Suprapubic skin (tissue), 4 donors: ENCODE results near the gene SPRR1A. TPM values are rescaled to one million over a fixed set of nuclear protein-coding genes. Genes with fewer than 3 reads are reported as not detected.

Experiments used
- DNase-seq, 2 donors: peaks; one replicate each; pipeline ENCODE4 v3.0.0-alpha.2; 2019; ENCODE audit warnings: low spot score in 2 of 2
- H3K27ac ChIP-seq: fragments of 200-600 bp; sonication (generic); one replicate; pipeline ENCODE4 v1.5.1; 2019
- H3K27me3 ChIP-seq: fragments of 200-600 bp; sonication (generic); one replicate; pipeline ENCODE4 v1.5.1; 2019
- H3K36me3 ChIP-seq: fragments of 200-600 bp; sonication (generic); one replicate; pipeline ENCODE4 v1.5.1; 2019
- H3K4me1 ChIP-seq: fragments of 200-600 bp; sonication (generic); one replicate; pipeline ENCODE4 v1.5.1; 2019
- H3K4me3 ChIP-seq: fragments of 200-600 bp; sonication (generic); one replicate; pipeline ENCODE4 v1.5.1; 2019; ENCODE audit warnings: mild to moderate bottlenecking
- H3K9me3 ChIP-seq: fragments of 200-600 bp; sonication (generic); one replicate; pipeline ENCODE4 v1.5.1; 2019
- CTCF ChIP-seq, 2 donors: fragments of 200-600 bp in 1 of 2; fragments of 450-650 bp in 1 of 2; sonication (generic) in 1 of 2; IDR thresholded peaks; one replicate each; pipeline ENCODE4 v1.5.1; 2016 to 2019; ENCODE audit warnings: antibody characterized with exemption in 2 of 2, mild to moderate bottlenecking in 1 of 2, moderate library complexity in 1 of 2
- EP300 ChIP-seq: sonication (generic); formaldehyde crosslinking; IDR thresholded peaks from one replicate; pipeline ENCODE4 v1.6.1; 2017; ENCODE audit warnings: antibody characterized with exemption
- POLR2A ChIP-seq, 2 donors: fragments of 450-650 bp; IDR thresholded peaks; one replicate each; pipeline ENCODE4 v1.6.1; 2017; ENCODE audit warnings: antibody characterized with exemption in 2 of 2, mild to moderate bottlenecking in 2 of 2, moderate library complexity in 2 of 2
- POLR2AphosphoS5 ChIP-seq, 3 donors: sonication (generic); formaldehyde crosslinking; IDR thresholded peaks; one replicate each; pipeline ENCODE4 v1.6.1; 2017; ENCODE audit warnings: antibody characterized with exemption in 3 of 3
- WGBS: methylation state at CpG from one replicate; pipeline ENCODE4 v1.1.5; 2018; 5-methylcytosine and 5-hydroxymethylcytosine counted together
- total RNA-seq, 4 donors: library from RNA; depleted of rRNA; stranded (reverse); fragments of >200 nt; gene quantifications; one replicate each; pipeline ENCODE4 v1.1.0, GENCODE V29; 2016

SPRR1A gene
- total RNA-seq, 4 donors from 2014 or later, result 66.5 TPM; not detected in 3

GRCh38 chr1:152946651-152947256, 37.1 kb upstream of the SPRR1A start, which contains the start of gene SPRR5:
Gene SPRR5 (plus strand): TSS chr1:152947206. CDS start chr1:152948555, 1,349 bp downstream.
- Histone ChIP-seq H3K4me3 (no peak within 1 kb of the TSS), H3K9me3 (no peaks in the 10 kb centered on the region), H3K27ac (no peak within 1 kb of the TSS), H3K27me3 (peaks cover 3% of the 10 kb centered on the region), H3K4me1 (peaks cover 9% of the 10 kb centered on the region), H3K36me3 (no peaks in the 10 kb centered on the region)
- TF ChIP-seq CTCF (IDR thresholded peaks at IDR 0.05) (no peak), EP300 (no peak), POLR2A (IDR thresholded peaks at IDR 0.05) (no peak), POLR2AphosphoS5 (IDR thresholded peaks at IDR 0.05) (no peak)
- peak in 1 of 2 donors; percentile 20 for DNase-seq
- WGBS, result 81% methylated on average over 4 of the region's 4 CpGs

DNA sequence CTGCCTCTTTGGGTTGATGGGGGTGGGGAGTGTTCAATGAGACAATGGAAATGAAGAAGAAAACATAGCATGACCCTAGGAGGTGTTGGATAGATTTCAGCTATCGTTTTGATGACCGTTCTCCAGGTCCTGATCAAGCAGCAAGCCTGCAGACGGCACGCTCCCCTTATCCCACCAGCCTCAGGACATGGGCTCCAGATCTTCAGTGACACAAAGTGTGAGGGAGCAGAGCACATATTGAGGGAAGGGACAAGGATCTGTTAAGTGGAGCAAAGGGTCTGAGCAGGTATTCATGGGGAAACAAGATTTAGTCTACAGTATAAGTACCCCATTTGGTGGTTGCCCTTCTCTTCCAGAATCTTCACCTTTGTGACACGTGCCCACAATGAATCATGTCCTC, 32.2 kb upstream of the SPRR1A start:
- TF ChIP-seq EP300, result no peak
- no peak for TF ChIP-seq POLR2AphosphoS5 (IDR thresholded peaks at IDR 0.05)
- TF ChIP-seq CTCF (IDR thresholded peaks at IDR 0.05), result no peak
- no peak for TF ChIP-seq POLR2A (IDR thresholded peaks at IDR 0.05)
- no peak for DNase-seq
- Histone ChIP-seq H3K9me3 (no peaks in the 10 kb centered on the region), H3K4me1 (peaks cover 16% of the 10 kb centered on the region), H3K27me3 (peaks cover 3% of the 10 kb centered on the region), H3K4me3 (no peak overlapping the region), H3K27ac (no peak overlapping the region), H3K36me3 (no peaks in the 10 kb centered on the region)
- 83% methylated on average over 5 of the region's 5 CpGs for WGBS

DNA sequence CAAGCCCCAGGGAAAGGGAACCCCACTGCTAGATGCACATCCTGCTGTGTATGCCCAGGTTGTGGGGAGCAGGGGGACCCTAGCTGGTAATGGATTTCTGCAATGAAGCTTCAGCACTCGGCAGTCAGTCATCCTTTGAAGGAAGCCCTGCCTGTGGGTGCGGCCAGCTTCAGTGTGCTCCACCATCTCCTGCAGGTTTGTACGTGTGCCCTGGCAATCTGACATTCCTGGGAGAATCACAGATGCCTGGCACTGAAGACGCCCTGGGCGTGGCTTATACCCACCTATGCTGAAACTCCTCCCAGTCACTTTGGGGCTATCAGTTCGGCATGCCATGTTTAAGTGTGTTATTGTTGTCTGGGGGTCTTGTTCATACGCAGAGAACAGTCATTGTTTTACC, 30.1 kb upstream of the SPRR1A start:
- peak overlapping the region; percentile 82 for H3K27ac ChIP-seq
- DNase-seq, result no peak
- no peaks in the 10 kb centered on the region for H3K9me3 ChIP-seq
- WGBS, result 23% methylated on average over 5 of the region's 7 CpGs
- peaks cover 10% of the 10 kb centered on the region for H3K4me1 ChIP-seq
- TF ChIP-seq POLR2AphosphoS5 (IDR thresholded peaks at IDR 0.05) (no peak), EP300 (no peak), CTCF (IDR thresholded peaks at IDR 0.05) (no peak), POLR2A (IDR thresholded peaks at IDR 0.05) (no peak)
- H3K27me3 ChIP-seq, result no peaks in the 10 kb centered on the region
- no peaks in the 10 kb centered on the region for H3K36me3 ChIP-seq
- no peak overlapping the region for H3K4me3 ChIP-seq

- Histone ChIP-seq H3K36me3 (no peaks in the 10 kb centered on the region), H3K27me3 (no peaks in the 10 kb centered on the region), H3K4me1 (peaks cover 7% of the 10 kb centered on the region), H3K4me3 (no peak overlapping the region), H3K9me3 (no peaks in the 10 kb centered on the region), H3K27ac (peak overlapping the region; percentile 82)
- TF ChIP-seq POLR2A (IDR thresholded peaks at IDR 0.05) (no peak), EP300 (no peak), POLR2AphosphoS5 (IDR thresholded peaks at IDR 0.05) (no peak)
- no peak for DNase-seq
- 40% methylated on average over 6 of the region's 6 CpGs for WGBS
Observed at GRCh38 chr1:152954436-152954835, 29.4 kb upstream of the SPRR1A start.

DNA sequence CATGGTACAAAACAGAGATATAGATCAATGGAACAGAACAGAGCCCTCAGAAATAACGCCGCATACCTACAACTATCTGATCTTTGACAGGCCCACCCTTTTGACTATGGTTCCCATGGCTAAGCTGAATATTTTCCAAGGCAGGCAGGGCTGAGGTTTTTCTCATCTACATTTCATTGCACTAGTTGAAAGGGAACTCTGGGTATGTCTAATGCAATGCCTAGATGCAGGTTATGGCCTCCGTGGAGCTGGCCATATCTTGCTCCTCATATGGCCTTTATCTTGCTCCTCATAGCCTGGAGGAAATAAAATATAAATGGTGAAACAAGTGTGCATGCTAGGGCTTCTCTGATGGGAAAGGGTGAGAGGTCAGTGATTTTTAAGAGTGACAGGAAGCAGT, 26.3 kb upstream of the SPRR1A start:
- no peaks in the 10 kb centered on the region for H3K27me3 ChIP-seq
- TF ChIP-seq CTCF (IDR thresholded peaks at IDR 0.05), result no peak
- TF ChIP-seq POLR2AphosphoS5 (IDR thresholded peaks at IDR 0.05), result no peak
- TF ChIP-seq EP300, result no peak
- no peak for TF ChIP-seq POLR2A (IDR thresholded peaks at IDR 0.05)
- 82% methylated on average over 3 of the region's 3 CpGs for WGBS
- no peaks in the 10 kb centered on the region for H3K36me3 ChIP-seq
- no peaks in the 10 kb centered on the region for H3K9me3 ChIP-seq
- H3K4me1 ChIP-seq, result peaks cover 7% of the 10 kb centered on the region
- no peak overlapping the region for H3K27ac ChIP-seq
- H3K4me3 ChIP-seq, result no peak overlapping the region
- no peak for DNase-seq
